Measurements from ENCODE around the gene TFPI. TPM values are rescaled to one million over a fixed set of nuclear protein-coding genes. Genes with fewer than 3 reads are reported as not detected.

Gene TFPI
- total RNA-seq, 1 experiment from 2014 or later: 129 TPM

DNA sequence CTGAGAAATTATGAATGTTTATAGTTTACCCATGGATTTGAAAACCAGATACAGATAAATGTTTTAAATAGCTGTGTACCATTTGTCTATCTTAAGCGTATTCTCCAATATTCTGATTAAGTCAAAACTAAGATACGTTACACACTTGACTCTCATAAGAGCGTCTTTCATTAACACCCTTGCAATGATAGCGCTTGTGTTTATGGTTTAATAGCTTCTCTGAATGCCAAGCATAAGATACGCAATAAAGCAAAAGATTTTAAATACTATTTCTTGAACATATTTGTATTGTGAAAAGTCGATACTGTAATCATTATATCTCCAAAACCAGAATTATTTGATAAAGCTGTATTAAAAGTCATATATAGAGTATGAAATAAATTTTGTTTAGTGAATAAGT, 109.2 kb downstream of the TFPI start:
- Histone ChIP-seq H3K9me3 (ENCODE audit: control insufficient read depth, insufficient read depth, low read depth, low read length) (no peaks in the 10 kb centered on the region), H3K27ac (ENCODE audit: low read length) (no peak overlapping the region), H3K4me3 (ENCODE audit: low read depth in 2 of 2, low read length in 2 of 2) (no peak overlapping the region), H3K27me3 (ENCODE audit: control insufficient read depth, insufficient read depth, low read length) (no peaks in the 10 kb centered on the region), H3K4me1 (ENCODE audit: control insufficient read depth, insufficient read depth, low read length) (no peaks in the 10 kb centered on the region; the same call in 1 of the 2 replicates), H3K36me3 (ENCODE audit: control insufficient read depth, insufficient read depth, low read length) (no peaks in the 10 kb centered on the region)
- no TSS peak for BruUV-seq (replicated peaks)
- ATAC-seq (no peak), DNase-seq (ENCODE audit: low read depth, low spot score) (no peak)
- no peak for TF ChIP-seq SIN3A (IDR thresholded peaks at IDR 0.05; ENCODE audit: borderline replicate concordance, insufficient read depth, low read depth, low read length)
- TF ChIP-seq, protein P1, sequence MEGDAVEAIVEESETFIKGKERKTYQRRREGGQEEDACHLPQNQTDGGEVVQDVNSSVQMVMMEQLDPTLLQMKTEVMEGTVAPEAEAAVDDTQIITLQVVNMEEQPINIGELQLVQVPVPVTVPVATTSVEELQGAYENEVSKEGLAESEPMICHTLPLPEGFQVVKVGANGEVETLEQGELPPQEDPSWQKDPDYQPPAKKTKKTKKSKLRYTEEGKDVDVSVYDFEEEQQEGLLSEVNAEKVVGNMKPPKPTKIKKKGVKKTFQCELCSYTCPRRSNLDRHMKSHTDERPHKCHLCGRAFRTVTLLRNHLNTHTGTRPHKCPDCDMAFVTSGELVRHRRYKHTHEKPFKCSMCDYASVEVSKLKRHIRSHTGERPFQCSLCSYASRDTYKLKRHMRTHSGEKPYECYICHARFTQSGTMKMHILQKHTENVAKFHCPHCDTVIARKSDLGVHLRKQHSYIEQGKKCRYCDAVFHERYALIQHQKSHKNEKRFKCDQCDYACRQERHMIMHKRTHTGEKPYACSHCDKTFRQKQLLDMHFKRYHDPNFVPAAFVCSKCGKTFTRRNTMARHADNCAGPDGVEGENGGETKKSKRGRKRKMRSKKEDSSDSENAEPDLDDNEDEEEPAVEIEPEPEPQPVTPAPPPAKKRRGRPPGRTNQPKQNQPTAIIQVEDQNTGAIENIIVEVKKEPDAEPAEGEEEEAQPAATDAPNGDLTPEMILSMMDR (IDR thresholded peaks at IDR 0.05): no peak
- TF ChIP-seq TCF7L2 (IDR thresholded peaks at IDR 0.05; ENCODE audit: low read depth, low read length): no peak
- no peak for TF ChIP-seq POLR2AphosphoS5 (IDR thresholded peaks at IDR 0.05; ENCODE audit: low read depth, low read length)
- no peak for TF ChIP-seq REST (IDR thresholded peaks at IDR 0.05; ENCODE audit: insufficient read depth in 1 of 2, low read depth in 2 of 2, low read length in 1 of 2)
- intact Hi-C loops (cut with micrococcal nuclease; ENCODE audit: unreplicated experiment): no loop called here
- in situ Hi-C loops (cut with HindIII; ENCODE audit: low pct_unique_long_range_greater_than_20kb, low sequenced_read_pairs): no loop called here
- ChIA-PET POLR2A (no interaction called here), CTCF (no interaction called here)

GRCh38 chr2:187442778-187443177, 111.5 kb downstream of the TFPI start:
- Histone ChIP-seq H3K36me3 (ENCODE audit: control insufficient read depth, insufficient read depth, low read length) (no peaks in the 10 kb centered on the region), H3K27ac (ENCODE audit: low read length) (no peak overlapping the region), H3K27me3 (ENCODE audit: control insufficient read depth, insufficient read depth, low read length) (no peaks in the 10 kb centered on the region), H3K4me1 (ENCODE audit: control insufficient read depth, insufficient read depth, low read length) (no peaks in the 10 kb centered on the region; the same call in 1 of the 2 replicates), H3K4me3 (ENCODE audit: low read depth in 2 of 2, low read length in 2 of 2) (no peak overlapping the region), H3K9me3 (ENCODE audit: control insufficient read depth, insufficient read depth, low read depth, low read length) (no peaks in the 10 kb centered on the region)
- DNase-seq (ENCODE audit: low read depth, low spot score): no peak
- no TSS peak for BruUV-seq (replicated peaks)
- ChIA-PET POLR2A (no interaction called here), CTCF (no interaction called here)
- intact Hi-C loops (cut with micrococcal nuclease; ENCODE audit: unreplicated experiment): no loop called here
- no peak for TF ChIP-seq TCF7L2 (IDR thresholded peaks at IDR 0.05; ENCODE audit: low read depth, low read length)
- TF ChIP-seq, protein P1 (IDR thresholded peaks at IDR 0.05): peak; percentile 14; the same call in 1 of the 2 replicates
- no peak for ATAC-seq
- in situ Hi-C loops (cut with HindIII; ENCODE audit: low pct_unique_long_range_greater_than_20kb, low sequenced_read_pairs): no loop called here

Measured in Panc1 (cell line).